CD4-positive, alpha-beta T cell treated with Interleukin-12 subunit alpha and Interleukin-12 subunit beta, for 1 hour (primary cell): ENCODE results near the gene HOXB9.

Experiments
- DNase-seq: peaks from one replicate; pipeline ENCODE4 v3.0.0-alpha.2; 2020

The HOXB9 gene

GRCh38 chr17:48623583-48623982, 2.6 kb downstream of the HOXB9 start:
- no peak for DNase-seq

- DNase-seq = no peak
Observed at GRCh38 chr17:48622857-48623256, 3.3 kb downstream of the HOXB9 start.

GRCh38 chr17:48621410-48622392, 4.5 kb downstream of the HOXB9 start:
- no peak for DNase-seq

- DNase-seq = no peak
Observed at GRCh38 chr17:48620461-48621139, 5.6 kb downstream of the HOXB9 start.

- DNase-seq = no peak
Observed at GRCh38 chr17:48619826-48620449, 6.2 kb downstream of the HOXB9 start.

GRCh38 chr17:48618256-48618896, 7.8 kb downstream of the HOXB9 start:
- peak; percentile 86 for DNase-seq

- DNase-seq = no peak
Observed at GRCh38 chr17:48617471-48618255, 8.5 kb downstream of the HOXB9 start.

- DNase-seq = no peak
Observed at GRCh38 chr17:48616717-48617470, 9.3 kb downstream of the HOXB9 start.

GRCh38 chr17:48615963-48616716, 10.0 kb downstream of the HOXB9 start:
- no peak for DNase-seq

- DNase-seq = no peak
Observed at GRCh38 chr17:48615047-48615962, 10.9 kb downstream of the HOXB9 start, which contains the start of gene HOXB8. HOXB8 (minus strand) TSS chr17:48615292; CDS start chr17:48614704, 588 bp downstream.

- no peak for DNase-seq
Observed at GRCh38 chr17:48613862-48614694, 12.1 kb downstream of the HOXB9 start.

GRCh38 chr17:48612854-48613691, 13.1 kb downstream of the HOXB9 start:
- peak; percentile 52 for DNase-seq

GRCh38 chr17:48612456-48612853, 13.7 kb downstream of the HOXB9 start:
- no peak for DNase-seq

- DNase-seq = no peak
Observed at GRCh38 chr17:48611681-48612455, 14.3 kb downstream of the HOXB9 start.

GRCh38 chr17:48611213-48611612, 14.9 kb downstream of the HOXB9 start:
- DNase-seq = no peak
